Measurements from ENCODE around the gene KRTAP10-8.

DNA sequence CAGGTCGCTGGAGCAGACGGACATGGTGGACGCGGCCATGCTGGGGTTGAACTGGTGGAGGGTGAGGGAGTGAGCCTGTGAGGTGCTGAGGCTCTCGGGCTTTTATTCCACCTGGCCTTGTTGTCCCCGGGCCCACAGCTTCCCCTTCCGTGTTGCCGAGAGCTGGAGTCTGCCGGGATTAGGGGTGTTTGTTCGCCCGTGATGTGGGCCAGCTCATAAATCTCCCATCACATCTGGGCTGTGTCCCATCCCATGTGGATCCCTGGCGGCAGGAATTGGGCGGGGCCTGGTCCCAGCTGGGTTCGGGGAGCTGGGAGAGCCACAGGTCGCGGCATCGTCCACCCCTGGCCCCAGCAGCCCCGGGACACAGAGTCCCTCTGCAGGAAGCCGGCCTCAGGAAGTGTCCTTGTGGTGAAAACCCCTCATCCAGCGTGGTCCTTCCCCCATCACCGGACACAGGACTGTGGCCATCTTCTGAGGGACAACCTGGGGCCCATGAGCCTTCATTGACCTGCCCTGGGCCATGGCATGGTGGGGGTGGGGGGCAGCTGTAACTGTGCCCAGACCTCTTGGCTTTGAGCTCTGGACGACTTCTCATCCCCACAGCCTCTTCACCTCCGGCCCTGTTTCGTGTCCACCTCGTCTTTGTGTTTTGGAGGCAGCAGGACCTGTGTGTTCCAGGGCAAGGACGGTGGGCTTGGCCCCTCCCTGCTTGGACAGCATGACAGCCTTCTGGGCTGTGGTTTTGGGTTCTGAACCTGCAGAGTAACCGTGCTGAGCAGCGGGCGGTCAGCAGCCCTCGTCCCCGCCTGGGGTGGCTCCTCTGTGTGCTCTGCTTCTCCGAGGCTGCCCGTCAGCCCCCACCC lies 19.2 kb upstream of the KRTAP10-8 start, which contains the start of gene KRTAP10-6:
- no peak for TF ChIP-seq ZNF671 (CRISPR knock-in tag; IDR thresholded peaks at IDR 0.05)
- TF ChIP-seq, protein P1, sequence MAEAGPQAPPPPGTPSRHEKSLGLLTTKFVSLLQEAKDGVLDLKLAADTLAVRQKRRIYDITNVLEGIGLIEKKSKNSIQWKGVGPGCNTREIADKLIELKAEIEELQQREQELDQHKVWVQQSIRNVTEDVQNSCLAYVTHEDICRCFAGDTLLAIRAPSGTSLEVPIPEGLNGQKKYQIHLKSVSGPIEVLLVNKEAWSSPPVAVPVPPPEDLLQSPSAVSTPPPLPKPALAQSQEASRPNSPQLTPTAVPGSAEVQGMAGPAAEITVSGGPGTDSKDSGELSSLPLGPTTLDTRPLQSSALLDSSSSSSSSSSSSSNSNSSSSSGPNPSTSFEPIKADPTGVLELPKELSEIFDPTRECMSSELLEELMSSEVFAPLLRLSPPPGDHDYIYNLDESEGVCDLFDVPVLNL (CRISPR knock-in tag; IDR thresholded peaks at IDR 0.05; ENCODE audit: borderline replicate concordance, low read depth): no peak
- TF ChIP-seq, protein P2, sequence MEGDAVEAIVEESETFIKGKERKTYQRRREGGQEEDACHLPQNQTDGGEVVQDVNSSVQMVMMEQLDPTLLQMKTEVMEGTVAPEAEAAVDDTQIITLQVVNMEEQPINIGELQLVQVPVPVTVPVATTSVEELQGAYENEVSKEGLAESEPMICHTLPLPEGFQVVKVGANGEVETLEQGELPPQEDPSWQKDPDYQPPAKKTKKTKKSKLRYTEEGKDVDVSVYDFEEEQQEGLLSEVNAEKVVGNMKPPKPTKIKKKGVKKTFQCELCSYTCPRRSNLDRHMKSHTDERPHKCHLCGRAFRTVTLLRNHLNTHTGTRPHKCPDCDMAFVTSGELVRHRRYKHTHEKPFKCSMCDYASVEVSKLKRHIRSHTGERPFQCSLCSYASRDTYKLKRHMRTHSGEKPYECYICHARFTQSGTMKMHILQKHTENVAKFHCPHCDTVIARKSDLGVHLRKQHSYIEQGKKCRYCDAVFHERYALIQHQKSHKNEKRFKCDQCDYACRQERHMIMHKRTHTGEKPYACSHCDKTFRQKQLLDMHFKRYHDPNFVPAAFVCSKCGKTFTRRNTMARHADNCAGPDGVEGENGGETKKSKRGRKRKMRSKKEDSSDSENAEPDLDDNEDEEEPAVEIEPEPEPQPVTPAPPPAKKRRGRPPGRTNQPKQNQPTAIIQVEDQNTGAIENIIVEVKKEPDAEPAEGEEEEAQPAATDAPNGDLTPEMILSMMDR (IDR thresholded peaks at IDR 0.05): no peak
- TF ChIP-seq, protein P3, sequence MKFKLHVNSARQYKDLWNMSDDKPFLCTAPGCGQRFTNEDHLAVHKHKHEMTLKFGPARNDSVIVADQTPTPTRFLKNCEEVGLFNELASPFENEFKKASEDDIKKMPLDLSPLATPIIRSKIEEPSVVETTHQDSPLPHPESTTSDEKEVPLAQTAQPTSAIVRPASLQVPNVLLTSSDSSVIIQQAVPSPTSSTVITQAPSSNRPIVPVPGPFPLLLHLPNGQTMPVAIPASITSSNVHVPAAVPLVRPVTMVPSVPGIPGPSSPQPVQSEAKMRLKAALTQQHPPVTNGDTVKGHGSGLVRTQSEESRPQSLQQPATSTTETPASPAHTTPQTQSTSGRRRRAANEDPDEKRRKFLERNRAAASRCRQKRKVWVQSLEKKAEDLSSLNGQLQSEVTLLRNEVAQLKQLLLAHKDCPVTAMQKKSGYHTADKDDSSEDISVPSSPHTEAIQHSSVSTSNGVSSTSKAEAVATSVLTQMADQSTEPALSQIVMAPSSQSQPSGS (CRISPR knock-in tag; IDR thresholded peaks at IDR 0.05; ENCODE audit: borderline replicate concordance, low read depth): no peak
- no peak for TF ChIP-seq MXD4 (CRISPR knock-in tag; IDR thresholded peaks at IDR 0.05; ENCODE audit: borderline replicate concordance)
